Coronary artery (tissue), 2 donors: ENCODE results near the gene ARL8A.

Source experiments
- DNase-seq: peaks from one replicate; pipeline ENCODE4 v3.0.0-alpha.2; 2017; ENCODE audit warnings: low spot score
- H3K27ac ChIP-seq, 2 donors: fragments of 200-600 bp; sonication (generic); one replicate each; pipeline ENCODE4 v1.5.1; 2016 to 2019
- H3K4me3 ChIP-seq: fragments of 200-600 bp; sonication (generic); 2 replicates; pipeline ENCODE4 v1.5.1; 2016; ENCODE audit warnings: mild to moderate bottlenecking, moderate library complexity
- TF ChIP-seq, protein P1 (sequence below): fragments of 200-600 bp; sonication (generic); IDR thresholded peaks from one replicate; pipeline ENCODE4 v1.5.1; 2019; ENCODE audit warnings: antibody characterized with exemption

The ARL8A gene

DNA sequence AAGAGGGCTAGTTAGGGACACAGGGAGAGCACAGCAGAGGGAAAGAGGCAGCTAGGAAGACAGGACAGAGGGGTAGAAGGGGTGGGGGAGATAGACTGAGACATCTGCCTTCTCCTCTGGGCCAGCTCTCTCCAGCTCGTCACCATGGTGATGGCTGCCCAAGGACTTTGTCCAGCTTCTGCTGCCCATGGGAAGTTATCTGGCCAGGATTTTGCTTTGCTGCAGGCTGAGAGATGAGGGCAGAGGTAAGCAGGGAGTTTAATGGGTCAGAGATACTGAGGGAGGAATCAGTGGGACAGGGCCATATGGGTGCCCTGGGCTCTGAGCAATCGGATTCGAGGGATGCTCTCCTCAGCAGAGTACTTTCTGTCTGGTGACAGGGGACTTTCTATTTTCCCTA is 56.3 kb downstream of the ARL8A start:
- TF ChIP-seq, protein P1, sequence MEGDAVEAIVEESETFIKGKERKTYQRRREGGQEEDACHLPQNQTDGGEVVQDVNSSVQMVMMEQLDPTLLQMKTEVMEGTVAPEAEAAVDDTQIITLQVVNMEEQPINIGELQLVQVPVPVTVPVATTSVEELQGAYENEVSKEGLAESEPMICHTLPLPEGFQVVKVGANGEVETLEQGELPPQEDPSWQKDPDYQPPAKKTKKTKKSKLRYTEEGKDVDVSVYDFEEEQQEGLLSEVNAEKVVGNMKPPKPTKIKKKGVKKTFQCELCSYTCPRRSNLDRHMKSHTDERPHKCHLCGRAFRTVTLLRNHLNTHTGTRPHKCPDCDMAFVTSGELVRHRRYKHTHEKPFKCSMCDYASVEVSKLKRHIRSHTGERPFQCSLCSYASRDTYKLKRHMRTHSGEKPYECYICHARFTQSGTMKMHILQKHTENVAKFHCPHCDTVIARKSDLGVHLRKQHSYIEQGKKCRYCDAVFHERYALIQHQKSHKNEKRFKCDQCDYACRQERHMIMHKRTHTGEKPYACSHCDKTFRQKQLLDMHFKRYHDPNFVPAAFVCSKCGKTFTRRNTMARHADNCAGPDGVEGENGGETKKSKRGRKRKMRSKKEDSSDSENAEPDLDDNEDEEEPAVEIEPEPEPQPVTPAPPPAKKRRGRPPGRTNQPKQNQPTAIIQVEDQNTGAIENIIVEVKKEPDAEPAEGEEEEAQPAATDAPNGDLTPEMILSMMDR = no peak
- no peak overlapping the region for H3K4me3 ChIP-seq
- no peak overlapping the region for H3K27ac ChIP-seq
- DNase-seq = no peak

DNA sequence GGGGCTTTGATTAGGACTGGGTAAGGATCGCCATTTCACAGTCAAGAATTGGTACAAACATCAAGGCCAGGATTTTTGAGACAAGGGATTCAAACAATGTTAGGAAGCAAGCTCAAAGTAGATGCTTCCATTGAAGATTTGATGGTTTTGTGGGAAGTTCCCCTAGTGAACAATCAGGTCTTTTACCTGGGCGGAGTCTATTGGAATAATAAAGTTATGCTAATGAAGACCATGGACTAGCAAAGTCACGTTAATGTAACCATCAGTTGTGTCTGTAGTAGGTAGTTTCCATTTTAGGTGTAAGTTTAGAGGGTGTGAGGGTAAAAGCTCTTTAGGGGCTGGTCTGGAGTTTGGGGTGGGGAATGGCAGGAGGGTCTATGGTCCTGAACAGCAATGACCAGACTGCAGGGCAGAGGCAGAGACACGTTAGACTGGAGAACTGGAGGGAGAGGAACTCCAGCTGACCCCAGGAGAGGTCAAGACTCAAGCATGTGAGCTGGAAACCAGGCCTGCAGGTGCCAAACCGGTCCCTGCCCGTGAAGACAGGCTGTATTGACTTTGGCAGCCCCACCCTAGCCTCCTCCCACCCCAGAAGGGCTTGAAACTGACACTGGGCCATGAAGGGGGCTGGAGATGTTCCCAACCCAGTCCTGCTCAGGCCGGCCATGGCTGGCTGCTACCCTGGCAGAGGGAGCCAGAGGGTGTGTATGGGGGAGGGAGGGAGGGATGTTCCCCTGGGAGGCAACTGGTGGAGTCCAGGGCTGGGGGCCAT is 57.8 kb downstream of the ARL8A start:
- Histone ChIP-seq H3K27ac (peak overlapping the region in 1 of 2 donors; percentile 32), H3K4me3 (no peak overlapping the region)
- TF ChIP-seq, protein P1 = no peak
- no peak for DNase-seq

DNA sequence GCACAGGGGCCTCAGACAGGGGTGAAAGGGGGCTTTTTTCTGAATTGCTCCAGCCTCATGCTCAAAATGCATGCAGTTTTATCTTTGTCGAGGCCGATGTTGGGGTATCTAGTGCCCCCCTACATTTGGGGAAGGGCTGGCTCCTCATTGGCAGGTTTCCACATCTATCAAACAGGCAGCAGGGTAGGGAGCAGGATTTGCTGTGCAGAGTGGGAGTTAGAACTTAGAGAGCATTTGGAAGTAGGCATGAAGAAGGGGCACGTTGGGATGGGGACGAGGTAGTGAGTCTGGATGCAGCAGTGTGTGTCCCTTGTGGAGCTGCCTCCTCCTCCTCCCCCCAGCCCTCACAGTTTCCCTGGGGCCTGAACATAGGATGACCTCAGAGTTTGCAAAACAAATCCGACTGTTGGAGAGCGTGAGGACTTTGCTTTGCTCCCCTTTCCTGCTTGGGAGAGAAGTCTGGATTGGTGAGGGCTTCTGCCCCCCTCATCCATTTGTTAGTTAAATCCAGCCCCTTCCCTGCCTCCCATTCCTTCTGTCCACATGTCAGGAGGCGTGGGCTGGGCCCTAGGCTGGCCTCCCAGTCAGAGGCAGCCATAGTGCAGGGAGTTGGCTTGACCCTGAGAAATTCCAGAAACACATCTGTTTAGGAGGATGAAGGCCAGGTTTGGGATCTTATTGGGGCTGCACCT is 58.7 kb downstream of the ARL8A start:
- no peak for DNase-seq
- peak overlapping the region in 1 of 2 donors; percentile 32 for H3K27ac ChIP-seq
- H3K4me3 ChIP-seq = no peak overlapping the region
- TF ChIP-seq, protein P1 = no peak

DNA sequence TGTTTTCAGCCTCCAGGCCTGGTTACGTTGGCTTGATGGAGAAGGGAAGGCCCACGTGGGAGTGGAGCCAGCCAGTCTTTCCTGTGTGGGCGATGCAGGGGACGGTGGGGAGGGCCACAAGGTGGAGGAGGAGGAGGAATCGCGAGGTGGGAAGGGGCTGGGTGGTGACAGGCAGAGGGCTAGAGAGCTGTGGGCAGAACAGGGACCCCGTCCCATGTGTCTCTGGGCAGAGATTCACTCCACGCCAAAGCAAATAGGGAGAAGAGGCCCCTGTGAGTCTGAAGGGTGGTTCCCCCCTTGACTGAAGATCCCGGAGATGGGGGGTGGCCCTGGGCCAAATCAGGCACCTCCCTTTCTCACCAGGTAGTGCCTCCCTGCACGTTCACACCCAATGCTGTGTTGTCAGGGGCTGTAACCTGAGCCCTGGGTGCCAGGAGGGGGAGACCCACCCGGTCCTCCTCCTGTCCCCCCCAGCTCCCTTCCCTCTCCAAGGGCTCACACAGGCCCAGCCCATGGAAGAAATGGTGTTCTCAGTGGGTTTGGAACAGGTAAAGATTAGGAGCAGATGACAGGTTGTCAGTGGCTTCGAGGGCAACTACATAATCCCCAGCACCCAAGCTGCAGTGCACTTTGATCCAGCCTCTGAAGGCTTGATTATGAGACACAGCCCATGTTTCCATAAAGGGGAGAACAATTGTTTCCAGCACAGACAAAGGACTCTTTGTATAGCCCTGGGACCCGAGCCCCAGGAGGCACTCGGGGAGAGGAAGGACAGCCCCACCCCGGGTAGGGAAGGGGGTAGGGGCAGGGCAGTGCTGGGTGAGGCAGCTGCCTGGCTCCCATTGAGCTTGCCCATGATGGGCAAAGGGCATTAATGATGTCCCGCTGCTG is 59.5 kb downstream of the ARL8A start:
- TF ChIP-seq, protein P1 = no peak
- no peak overlapping the region for H3K27ac ChIP-seq
- no peak overlapping the region for H3K4me3 ChIP-seq
- DNase-seq = no peak
